HG03135 (cell line): ENCODE results near the gene KAZN.

Source experiments
- ATAC-seq: cut with Tn5 transposase; IDR thresholded peaks from one replicate; pipeline ENCODE4 v1.9.1; 2021; ENCODE audit warnings: mild to moderate bottlenecking, moderate library complexity; ENCODE audit not compliant: unreplicated experiment

The KAZN gene

DNA sequence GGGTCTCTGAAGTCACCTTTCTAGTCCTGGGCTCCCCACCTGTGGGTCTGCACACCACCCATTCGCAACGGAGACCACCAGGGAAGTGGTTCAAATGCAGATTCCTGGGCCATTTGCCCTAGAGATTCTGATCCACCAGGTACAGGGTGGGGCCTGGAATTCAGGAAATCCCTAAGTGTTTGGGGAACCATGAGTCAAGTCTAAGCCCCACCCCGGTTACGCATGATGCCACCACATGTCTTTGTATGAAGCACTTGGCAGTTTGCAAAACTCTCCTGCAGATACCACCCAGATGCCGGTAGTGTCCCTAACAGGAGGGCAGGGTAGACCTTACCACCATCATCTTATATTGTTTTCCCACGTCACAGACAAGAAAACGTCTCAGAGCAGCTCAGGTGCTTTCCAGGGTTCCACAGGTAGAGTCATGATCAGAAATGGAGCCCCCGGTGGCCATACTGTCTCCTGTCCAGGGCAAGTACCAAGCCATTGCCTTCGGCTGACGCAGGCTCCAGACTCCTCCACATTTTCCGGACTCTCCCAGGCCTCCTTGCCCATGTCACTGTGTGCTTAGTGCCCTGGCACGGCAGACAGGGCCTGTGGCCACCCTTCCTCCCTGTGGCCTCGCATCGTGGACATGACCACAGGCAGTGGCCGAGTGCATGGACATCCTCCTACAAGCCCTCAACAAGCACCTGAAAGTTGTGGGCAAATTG lies 465.9 kb downstream of the KAZN start:
- no peak for ATAC-seq

DNA sequence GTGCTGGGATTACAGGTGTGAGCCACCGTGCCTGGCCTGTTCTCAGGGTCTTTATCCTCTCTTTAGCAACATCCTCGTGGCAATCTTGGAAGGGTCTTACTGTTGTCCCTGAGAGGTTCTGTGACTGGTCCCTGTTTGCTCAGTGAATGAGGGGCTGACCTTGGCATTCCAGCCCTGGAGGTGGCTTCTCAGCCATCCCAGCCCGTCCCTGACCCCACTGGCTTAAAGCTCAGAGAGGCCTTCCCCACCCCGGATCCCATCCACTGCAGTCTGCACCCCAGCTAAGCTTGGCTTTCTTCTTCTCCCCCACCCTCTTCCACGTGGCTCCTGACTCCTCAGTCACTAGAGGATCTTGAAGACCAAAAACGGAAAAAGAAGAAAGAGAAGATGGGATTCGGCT lies 466.8 kb downstream of the KAZN start:
- no peak for ATAC-seq

DNA sequence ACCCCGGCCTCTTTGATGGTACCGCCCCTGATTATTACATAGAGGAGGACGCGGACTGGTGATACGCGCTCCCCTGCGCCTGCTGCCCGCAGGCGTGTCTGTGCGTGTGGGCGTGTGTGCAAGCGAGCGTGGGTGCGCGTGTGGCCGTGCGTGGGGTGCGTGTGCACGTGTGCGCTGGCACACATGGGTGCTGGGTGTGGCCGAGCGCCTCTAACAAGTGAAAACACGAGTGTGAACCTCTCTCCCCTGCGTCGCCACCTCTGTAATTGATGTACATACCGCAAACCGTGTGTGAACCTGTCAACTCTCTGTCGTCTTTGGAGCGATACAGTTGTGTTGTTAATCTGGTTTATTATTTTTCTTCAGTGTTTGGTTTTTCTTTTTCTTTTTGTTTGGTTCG lies 467.3 kb downstream of the KAZN start:
- no peak for ATAC-seq

DNA sequence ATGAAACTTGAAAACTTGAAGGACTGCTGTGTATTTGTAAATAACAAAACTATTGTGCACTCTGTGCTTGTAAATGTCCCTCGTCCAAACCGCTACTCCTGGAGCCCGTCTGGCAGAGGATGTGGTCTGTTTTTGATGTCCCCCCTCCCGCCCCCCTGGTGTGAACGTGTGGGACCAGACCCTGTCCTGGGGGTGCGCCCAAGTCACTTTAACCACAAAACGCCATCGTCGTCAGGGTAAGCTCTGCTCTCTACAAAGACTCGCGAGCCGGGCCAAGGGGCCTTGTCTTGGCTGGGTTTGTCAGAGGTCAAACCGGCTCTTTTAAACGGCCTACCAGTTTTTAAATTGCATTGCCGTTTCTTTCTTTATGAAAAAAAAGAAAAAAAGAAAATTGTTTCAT lies 467.7 kb downstream of the KAZN start:
- no peak for ATAC-seq

DNA sequence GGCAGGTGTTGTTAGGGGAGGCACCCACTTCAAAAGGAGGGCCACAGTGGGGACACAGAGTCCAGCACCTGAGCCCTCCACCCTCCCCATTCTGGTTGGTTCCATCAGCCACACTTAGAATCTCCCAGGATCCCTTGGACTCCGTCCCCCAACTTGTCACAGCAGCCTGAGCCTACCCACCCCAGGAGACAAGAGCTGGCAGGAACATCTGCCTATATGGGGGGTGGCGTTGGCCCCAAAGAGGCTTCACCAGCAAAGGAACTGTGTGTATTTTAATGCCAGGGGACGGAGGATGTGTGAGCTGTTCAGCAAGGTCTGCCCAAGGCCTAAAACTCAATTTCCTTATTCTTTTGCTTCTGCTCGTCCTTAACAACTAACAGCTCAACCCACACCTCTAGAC lies 468.7 kb downstream of the KAZN start:
- no peak for ATAC-seq

DNA sequence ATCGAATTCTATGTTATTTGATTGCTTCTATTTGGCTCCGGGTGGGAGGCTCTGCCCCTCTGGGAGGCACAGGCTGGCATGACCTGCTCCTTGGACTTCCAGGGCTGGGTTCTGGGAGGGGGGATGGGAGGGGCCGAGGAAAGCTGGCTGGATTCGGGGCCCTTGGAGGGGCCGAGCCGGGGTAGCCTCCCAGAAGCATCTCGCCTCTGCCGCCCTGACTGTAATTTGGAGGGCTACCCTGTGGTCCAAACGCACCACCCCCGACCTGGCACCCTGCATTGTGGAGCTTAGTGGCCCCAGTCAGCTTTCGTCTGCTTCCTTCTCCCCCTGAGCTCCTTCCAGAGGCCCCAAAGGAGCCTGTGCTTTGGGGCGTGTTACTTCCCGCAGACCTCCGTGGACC lies 469.7 kb downstream of the KAZN start:
- ATAC-seq = no peak

DNA sequence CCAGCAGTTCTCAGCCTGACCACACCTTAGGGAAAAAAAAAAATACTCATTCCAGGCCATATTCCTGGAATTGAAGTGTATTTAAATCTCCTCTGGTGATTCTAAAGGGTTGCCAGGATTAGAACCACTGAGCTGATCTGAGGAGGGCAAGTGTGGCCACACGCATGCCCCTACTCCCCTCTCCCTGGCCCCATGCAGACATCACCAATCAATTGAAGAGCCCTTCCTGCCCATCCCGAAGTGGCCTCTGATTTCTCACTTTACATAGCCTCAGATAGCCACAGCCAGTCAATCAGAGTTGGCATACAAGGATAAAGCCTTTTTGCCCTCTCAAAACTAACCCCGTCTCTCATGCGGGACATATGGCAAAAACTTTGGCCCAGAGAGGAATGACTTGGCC lies 470.5 kb downstream of the KAZN start:
- no peak for ATAC-seq

DNA sequence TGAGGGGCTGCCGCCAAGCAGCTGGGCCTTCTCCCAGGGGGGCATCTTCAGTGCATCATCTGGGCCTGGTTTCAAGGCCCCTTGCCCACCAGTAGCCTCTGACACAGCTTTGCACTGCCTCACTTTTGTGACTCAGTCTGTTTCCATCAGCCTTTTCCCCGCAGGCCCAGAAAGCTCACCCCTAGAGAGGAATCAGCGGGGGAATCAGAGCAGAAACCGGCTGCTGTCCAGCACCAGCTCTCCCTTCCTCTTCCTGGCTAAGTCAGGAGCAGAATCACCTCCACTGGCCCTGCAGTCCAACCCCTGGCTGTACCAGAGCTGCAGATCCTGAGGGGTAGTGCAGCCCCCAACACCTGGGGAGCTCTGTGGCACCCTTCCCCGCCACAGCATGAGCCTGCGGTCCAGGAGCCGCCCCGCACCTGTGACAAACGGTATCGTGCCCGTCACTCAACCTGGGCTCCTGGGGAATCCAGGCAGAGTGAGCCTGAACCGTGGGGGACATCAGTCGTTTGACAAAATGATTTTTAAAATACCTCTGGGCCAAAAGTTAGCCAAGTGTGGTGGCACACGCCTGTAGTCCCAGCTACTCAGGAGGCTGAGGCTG lies 471.8 kb downstream of the KAZN start:
- ATAC-seq = no peak

DNA sequence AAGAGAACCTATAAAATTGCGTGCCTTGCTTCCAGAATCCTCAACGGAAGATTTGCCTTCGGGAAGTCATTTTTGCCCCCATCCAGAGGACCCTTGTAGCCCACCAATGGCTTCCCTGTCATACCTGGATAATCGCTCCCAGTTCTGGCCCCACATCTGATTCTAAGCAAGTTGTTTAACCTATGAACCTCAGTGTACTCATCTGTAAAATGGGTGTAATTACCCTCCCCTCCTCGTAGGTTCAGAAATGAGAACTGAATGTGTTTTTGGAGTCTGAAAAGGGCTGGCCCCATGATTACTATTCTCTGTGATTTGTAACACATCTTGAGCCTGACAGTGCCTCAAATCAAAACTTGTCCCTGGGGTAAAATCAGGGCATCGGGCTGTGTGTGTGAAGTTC lies 473.5 kb downstream of the KAZN start:
- no peak for ATAC-seq

DNA sequence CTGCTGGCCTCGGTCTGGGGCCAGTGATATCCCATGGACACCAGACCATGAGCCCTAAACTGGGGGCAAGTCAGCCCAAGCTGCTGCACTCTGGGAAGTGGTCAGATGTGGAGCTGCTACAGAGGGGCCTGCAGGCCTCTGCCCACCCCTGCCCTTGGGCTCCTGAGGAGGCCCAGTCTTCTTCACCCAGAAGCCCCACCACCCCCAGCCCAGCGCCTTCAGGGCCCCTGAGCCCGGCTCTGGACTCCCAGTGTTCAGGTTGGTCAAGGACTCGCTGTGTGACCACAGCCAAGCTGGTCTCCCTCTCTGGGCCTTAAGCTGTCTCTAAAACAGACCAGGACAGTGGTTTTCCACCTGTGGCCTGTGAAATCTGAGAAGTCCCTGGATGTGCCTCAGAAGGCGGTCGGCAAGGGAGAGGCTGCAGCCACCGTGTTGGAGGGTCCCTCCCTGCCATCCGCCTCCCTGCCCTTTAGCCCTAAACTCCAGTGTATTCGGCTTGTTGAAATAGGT lies 475.4 kb downstream of the KAZN start:
- ATAC-seq = no peak

DNA sequence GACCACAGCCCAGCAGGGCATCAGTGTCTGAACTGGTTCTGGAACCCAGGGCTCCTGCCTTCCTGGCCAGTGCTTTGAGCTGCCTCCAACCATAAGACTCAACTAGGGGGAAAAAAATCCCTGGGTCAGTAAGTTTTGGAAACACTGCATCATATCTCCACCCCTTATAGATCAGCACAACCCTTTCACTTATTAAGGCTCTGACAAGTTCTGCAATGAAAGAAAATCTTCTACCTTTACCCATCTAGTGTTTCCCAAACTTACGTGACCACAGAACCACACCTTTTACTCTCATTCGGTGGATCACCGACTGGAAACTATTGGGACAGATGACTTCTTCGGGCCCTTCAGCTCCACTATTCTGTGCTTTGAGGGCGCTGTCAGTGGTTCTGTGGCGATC lies 476.7 kb downstream of the KAZN start:
- ATAC-seq = no peak

DNA sequence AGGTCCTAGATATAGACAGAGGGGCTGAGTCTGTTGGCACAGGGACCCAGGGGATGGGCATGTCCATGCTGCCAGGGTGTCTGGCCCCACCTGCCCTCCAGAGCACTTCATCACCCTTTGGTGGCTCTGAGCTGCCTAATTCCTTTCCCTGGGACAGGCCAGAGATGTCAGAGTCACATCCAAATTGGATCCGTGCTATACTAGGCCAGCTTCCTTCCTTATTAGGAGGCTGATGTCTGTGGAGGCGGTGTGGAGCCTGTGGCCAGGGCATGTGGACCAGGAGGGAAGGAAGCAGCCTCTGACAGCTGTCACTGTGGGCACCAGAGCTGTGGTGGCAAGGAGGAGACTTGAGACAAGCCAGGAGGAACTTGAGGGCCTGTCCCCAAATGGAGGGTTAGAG lies 477.3 kb downstream of the KAZN start:
- no peak for ATAC-seq

DNA sequence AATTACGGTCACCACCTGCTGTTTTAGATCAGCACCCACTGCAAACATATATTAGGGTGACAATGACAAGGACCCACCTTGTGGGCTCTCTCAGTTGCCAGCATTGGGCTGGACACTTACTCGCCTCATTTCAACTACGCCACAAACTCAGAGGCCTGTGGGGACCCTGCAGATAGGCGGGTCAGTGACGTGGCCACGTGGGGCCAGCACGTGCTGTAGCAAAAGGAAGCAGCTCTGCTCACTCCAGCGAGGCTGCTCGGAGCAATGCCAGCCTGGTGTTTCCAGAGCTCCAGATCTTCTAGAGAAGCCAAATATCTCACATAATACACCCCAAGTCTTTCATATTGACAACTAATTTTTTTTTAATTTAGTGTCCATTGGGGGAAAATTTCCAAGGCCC lies 478.3 kb downstream of the KAZN start:
- ATAC-seq = no peak

DNA sequence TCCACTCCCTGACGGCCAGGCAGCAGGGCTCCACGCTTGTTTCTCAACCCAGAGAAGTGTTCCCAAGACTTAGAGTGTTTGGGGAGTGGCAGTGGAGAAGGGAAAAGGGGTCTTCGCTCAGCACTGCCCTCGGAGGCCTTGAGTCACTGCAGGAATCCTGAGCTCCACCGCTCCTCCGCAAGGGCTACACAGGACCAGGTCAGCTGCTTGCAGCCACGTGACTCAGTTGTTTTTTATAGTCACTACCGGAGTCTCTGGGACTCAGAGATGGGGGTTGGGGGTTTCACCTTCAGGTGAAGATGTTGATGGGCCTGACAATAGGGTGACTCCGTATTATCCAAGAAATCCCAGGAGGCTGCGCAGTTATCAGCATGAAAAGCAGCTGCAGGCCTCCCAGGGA lies 478.9 kb downstream of the KAZN start:
- ATAC-seq = no peak

DNA sequence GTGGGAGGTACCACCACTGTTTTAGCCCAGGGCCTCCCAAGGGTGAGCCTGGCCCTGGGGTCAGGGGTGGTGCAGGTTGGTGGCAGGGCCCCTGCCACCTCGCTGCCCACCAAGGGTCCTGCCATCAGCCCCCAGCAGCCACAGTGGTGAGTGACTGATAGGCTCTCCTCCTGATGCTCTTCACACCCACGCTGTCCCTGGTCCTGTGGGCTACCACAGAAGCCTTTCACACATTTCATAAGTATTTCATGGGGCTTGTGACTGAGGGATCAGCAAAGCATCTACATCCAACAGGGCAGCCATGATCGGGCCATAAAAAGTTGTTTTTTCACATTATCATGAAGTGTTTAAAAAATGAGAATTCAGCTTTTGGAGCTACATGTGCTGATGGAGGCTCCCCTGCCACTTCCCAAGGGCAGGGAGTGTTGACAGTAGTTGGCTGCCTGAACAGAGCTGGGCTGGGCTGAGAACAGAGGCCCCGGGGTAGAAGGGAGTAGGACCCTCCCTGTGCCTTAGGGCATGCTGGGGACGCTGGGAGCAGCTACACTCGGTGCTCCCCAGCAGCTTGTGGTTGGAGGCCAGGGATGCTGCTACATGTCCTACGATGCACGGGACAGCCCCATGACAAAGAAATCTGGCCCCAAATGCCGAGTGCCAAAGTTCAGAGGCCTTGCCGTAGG lies 482.0 kb downstream of the KAZN start:
- no peak for ATAC-seq

DNA sequence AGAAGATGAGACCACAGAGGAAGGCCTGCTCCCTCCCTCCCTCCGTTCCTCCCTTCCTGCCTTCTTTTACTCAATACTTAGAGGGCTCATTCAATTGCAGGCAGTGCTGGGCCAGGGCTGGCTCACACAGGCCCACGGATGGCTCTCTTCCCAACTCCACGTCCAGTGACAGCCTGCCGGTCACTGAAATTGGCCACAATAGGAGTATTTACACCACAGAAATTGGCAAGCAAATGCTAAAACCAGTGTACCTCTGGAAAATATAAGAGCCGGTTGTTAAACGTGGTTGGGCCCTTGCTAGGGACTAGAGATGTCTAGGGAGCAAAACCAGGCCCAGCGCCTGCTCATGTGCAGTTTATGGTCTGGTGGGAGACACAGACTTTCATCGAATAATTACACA lies 482.6 kb downstream of the KAZN start:
- no peak for ATAC-seq

DNA sequence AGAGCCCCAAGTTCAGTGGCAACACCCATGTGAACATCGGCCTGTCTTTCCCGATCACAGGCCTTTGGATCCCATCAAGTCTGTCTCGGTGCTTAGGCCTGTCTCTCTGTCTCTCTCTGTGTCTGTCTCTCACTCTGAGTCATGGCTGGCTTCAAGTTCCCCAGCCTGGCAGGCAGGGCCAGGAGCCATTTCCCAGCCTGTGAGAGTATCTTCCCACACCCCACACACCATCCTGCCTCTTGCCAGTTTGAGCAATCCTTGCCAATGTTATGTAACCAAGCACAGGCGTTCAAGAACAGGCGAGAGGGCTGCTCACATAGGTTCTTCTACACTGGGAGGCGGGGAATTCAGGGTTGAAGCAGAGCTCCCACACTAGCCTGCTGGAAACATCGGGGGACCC lies 485.1 kb downstream of the KAZN start:
- ATAC-seq = no peak

DNA sequence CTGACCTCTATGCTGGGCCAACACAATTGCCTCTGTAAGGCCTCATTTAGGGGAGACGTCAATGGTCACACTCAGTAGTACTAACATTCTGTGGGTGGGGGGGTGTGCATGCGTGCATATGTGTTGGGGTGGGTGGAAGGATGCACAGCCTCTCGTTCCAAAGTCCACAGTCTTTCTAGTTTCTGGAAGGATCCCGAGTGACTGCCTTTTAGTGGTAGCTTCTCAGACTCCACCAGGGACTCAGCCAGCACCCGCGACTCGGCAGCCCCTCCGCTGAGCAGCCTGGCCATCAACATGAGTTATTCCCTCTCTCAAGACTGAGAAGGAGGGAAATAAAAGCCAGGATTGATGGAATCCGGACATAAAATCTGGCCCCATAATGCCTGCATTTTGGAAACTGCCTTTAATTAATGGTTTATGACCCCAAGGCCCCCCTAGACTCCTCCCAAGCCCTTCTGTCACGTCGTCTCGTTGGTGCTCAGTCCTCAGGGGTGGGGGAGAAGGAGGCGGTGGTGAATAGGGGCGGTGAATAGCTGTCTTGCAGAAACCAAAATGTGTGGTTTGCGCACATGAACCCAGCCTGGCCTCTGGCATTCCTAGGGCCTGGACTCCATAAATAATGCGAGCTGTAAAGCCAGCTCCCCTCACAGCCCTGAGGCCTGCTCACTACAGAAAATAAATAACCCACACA lies 489.9 kb downstream of the KAZN start:
- no peak for ATAC-seq

DNA sequence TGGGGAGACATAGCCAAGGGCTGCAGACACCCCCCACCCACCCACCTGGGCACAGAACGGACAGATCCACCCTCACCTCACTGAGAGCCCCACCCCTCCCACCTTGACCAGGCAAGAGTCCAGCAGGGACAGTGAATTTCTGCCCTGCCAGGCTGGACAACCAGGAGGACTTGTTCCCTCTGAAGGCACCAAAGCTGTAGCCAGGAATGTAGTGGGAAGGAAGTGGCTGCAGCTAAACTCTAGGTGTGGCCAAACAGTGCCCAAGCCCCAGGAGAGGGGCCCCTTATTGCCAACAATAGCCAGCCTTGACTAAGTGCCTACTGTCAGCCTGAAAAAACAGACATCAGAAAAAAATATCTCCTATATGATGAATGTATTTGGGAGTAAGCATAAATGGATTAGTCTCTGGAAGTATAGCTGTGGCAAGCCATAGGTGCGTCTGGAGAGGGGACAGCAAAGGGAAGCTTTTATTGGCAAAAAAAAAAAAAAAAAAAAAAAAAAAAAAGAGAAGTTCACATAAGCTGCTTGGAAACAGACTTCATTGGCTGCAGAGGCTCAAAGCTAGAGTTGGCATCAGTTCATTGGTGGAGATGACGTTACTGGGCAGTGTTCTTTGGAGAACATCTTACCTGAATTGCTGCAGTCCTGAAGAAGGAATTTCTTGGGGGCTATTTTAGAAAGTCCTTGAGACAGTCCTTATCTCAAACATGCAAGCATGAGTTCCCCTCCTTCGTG lies 490.9 kb downstream of the KAZN start:
- no peak for ATAC-seq

DNA sequence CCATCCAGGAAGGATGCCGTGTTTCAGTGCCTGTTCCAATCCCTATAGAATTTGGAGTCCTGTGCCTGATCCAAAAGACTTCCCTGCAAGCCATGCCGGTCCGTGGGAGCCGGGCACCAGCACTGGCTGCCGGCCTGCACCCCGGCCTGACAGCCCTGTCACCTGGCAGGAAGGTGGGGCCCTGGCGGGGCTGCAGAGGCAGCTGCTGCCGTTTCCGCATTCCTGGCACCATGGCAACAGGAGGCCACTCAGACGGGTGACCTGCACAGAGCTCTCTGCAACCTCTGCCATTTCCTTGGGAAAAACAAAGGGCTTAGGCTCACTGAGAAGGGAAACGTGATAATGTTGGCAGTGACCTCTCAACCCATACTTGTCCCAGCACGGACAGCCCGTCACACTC lies 491.9 kb downstream of the KAZN start:
- no peak for ATAC-seq

DNA sequence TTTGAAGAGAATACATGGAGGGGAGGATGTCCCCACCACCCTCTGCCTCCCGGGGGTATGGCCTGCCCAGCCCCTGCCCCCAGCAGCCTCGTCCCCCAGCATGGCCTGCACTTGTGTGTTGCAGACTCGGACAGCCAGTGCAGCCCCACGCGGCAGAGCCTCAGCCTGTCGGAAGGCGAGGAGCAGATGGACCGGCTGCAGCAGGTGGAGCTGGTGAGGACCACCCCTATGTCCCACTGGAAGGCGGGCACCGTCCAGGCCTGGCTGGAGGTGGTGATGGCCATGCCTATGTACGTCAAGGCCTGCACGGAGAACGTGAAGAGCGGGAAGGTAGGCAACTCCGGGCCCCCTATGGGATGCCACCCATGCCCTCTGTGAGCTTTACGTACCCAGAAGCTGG lies 495.6 kb downstream of the KAZN start:
- no peak for ATAC-seq
